Fibroblast of lung (primary cell): ENCODE results near the gene AP5B1. TPM values are rescaled to one million over a fixed set of nuclear protein-coding genes. Genes with fewer than 3 reads are reported as not detected.

Experiments used
- DNase-seq, 2 donors: peaks; one replicate each; pipeline versions ENCODE4 v3.0.0 to v3.0.0-alpha.2; 2010; ENCODE audit warnings: low read depth in 2 of 2
- H2AFZ ChIP-seq: 2 replicates; pipeline ENCODE4 v1.5.1; 2012; ENCODE audit warnings: low read length, control low read depth, inconsistent platforms
- H3K27ac ChIP-seq: 2 replicates; pipeline ENCODE4 v1.5.1; 2011; ENCODE audit warnings: low read length, control low read depth; ENCODE audit not compliant: insufficient read depth
- H3K27me3 ChIP-seq: 2 replicates; pipeline ENCODE4 v1.5.1; 2011; ENCODE audit warnings: mild to moderate bottlenecking, low read length; ENCODE audit not compliant: control insufficient read depth, insufficient read depth
- H3K36me3 ChIP-seq: 2 replicates; pipeline ENCODE4 v1.5.1; 2011; ENCODE audit warnings: low read length; ENCODE audit not compliant: control insufficient read depth, insufficient read depth
- H3K4me1 ChIP-seq: 2 replicates; pipeline ENCODE4 v1.5.1; 2011; ENCODE audit warnings: low read length; ENCODE audit not compliant: control insufficient read depth, insufficient read depth; ENCODE audit errors: extremely low read depth
- H3K4me2 ChIP-seq: 2 replicates; pipeline ENCODE4 v1.5.1; 2011; ENCODE audit warnings: low read length, control low read depth; ENCODE audit not compliant: insufficient read depth; ENCODE audit errors: extremely low read depth
- H3K4me3 ChIP-seq, 4 experiments: fragments of 200-600 bp in 1 of 4; sonication (generic) in 1 of 4; replicated peaks in 1 of 4; 2 replicates each; pipeline ENCODE4 v1.5.1; 2011 to 2016; ENCODE audit warnings: low read length in 4 of 4, low read depth in 3 of 4, mild to moderate bottlenecking in 3 of 4, control low read depth in 2 of 4, inconsistent platforms in 1 of 4, mixed read lengths in 1 of 4; ENCODE audit not compliant: insufficient read depth in 1 of 4; ENCODE audit errors: control extremely low read depth in 1 of 4
- H3K79me2 ChIP-seq: 2 replicates; pipeline ENCODE4 v1.5.1; 2012; ENCODE audit warnings: mild to moderate bottlenecking, low read length, inconsistent platforms; ENCODE audit not compliant: control insufficient read depth, insufficient read depth
- H3K9ac ChIP-seq: 2 replicates; pipeline ENCODE4 v1.5.1; 2011; ENCODE audit warnings: mild to moderate bottlenecking, low read length, control low read depth; ENCODE audit not compliant: insufficient read depth
- H3K9me3 ChIP-seq: 2 replicates; pipeline ENCODE4 v1.5.1; 2012; ENCODE audit warnings: low read depth, low read length; ENCODE audit not compliant: control insufficient read depth, insufficient read depth
- H4K20me1 ChIP-seq: 2 replicates; pipeline ENCODE4 v1.5.1; 2011; ENCODE audit warnings: low read length; ENCODE audit not compliant: control insufficient read depth, insufficient read depth; ENCODE audit errors: extremely low read depth
- CTCF ChIP-seq, 2 donors: IDR thresholded peaks in 1 of 2; conservative IDR thresholded peaks in 1 of 2; 1 replicate in 1 of 2; 2 replicates in 1 of 2; pipeline ENCODE4 v1.5.1; 2011 to 2012; ENCODE audit warnings: low read length in 2 of 2, control low read depth in 1 of 2, inconsistent platforms in 1 of 2, low read depth in 1 of 2, mild to moderate bottlenecking in 1 of 2
- EZH2 ChIP-seq: IDR thresholded peaks from 2 replicates; pipeline ENCODE4 v1.5.1; 2012; ENCODE audit warnings: low read length, control low read depth, mild to moderate bottlenecking; ENCODE audit errors: missing control alignments
- polyA plus RNA-seq, 2 donors: library from polyadenylated mRNA; depleted of rRNA in 1 of 2; stranded (reverse) in 1 of 2; unstranded in 1 of 2; fragments of >200 nt; gene quantifications; 2 replicates each; pipeline ENCODE4 v1.2.1, GENCODE V29; 2011 to 2012; ENCODE audit warnings: missing spikeins in 1 of 2
- total RNA-seq: library from RNA; depleted of rRNA; stranded (reverse); fragments of >200 nt; gene quantifications from 2 replicates; pipeline ENCODE4 v1.2.1, GENCODE V29; 2014

AP5B1 gene
- total and polyA plus RNA-seq, 2 donors (not counting 1 experiment from before 2014, with no cell fraction given), result 1.6 to 6.3 TPM

GRCh38 chr11:65727865-65728264 lies 52.9 kb downstream of the AP5B1 start:
- Histone ChIP-seq H3K36me3 (no peaks in the 10 kb centered on the region), H3K9me3 (no peaks in the 10 kb centered on the region), H4K20me1 (no peaks in the 10 kb centered on the region), H3K4me3 (no peak overlapping the region), H3K27ac (no peak overlapping the region), H3K4me2 (no peak overlapping the region), H3K9ac (no peak overlapping the region), H2AFZ (no peak overlapping the region), H3K4me1 (no peaks in the 10 kb centered on the region), H3K79me2 (no peaks in the 10 kb centered on the region), H3K27me3 (peaks cover 11% of the 10 kb centered on the region)
- TF ChIP-seq CTCF (conservative IDR thresholded peaks at IDR 0.05 in 1 of 2, IDR thresholded peaks at IDR 0.05 in 1 of 2; ENCODE audit: low read depth in 1 of 2, low read length in 2 of 2), result no peak
- TF ChIP-seq EZH2, result no peak
- DNase-seq, result no peak

- no peaks in the 10 kb centered on the region for H4K20me1 ChIP-seq
- no peaks in the 10 kb centered on the region for H3K9me3 ChIP-seq
- no peaks in the 10 kb centered on the region for H3K79me2 ChIP-seq
- H3K27ac ChIP-seq, result no peak overlapping the region
- no peak overlapping the region for H3K9ac ChIP-seq
- no peak overlapping the region for H3K4me3 ChIP-seq
- DNase-seq, result no peak
- no peaks in the 10 kb centered on the region for H3K36me3 ChIP-seq
- no peak overlapping the region for H3K4me2 ChIP-seq
- TF ChIP-seq EZH2 (no peak), CTCF (conservative IDR thresholded peaks at IDR 0.05 in 1 of 2, IDR thresholded peaks at IDR 0.05 in 1 of 2; ENCODE audit: low read depth in 1 of 2, low read length in 2 of 2) (peak in 1 of 2 donors; percentile 8)
- no peaks in the 10 kb centered on the region for H3K4me1 ChIP-seq
- no peak overlapping the region for H2AFZ ChIP-seq
- peaks cover 11% of the 10 kb centered on the region for H3K27me3 ChIP-seq
Observed at GRCh38 chr11:65726660-65727059, 54.1 kb downstream of the AP5B1 start.

Other genes with a start within 250 kb of the AP5B1 start
- gene LTBP3, start 222.6 kb downstream of the AP5B1 start, total RNA-seq, result 37.3 and 39.0 TPM in 2 replicates
- 40.4 and 47.2 TPM in 2 replicates for gene LTBP3, start 222.6 kb downstream of the AP5B1 start, polyA plus RNA-seq
- gene ZNRD2, start 210.5 kb downstream of the AP5B1 start, total RNA-seq, result 25.8 and 30.8 TPM in 2 replicates
- 20.8 and 32.0 TPM in 2 replicates for gene ZNRD2, start 210.5 kb downstream of the AP5B1 start, polyA plus RNA-seq
- gene FAM89B, start 208.4 kb downstream of the AP5B1 start, total RNA-seq, result 17.5 and 23.4 TPM in 2 replicates
- gene FAM89B, start 208.4 kb downstream of the AP5B1 start, polyA plus RNA-seq, result 18.2 and 18.3 TPM in 2 replicates
- 46.5 and 53.5 TPM in 2 replicates for gene EHBP1L1, start 204.9 kb downstream of the AP5B1 start, total RNA-seq
- gene EHBP1L1, start 204.9 kb downstream of the AP5B1 start, polyA plus RNA-seq, result 12.4 and 12.8 TPM in 2 replicates
- under 0.01 TPM in 1 of 2 replicates, not detected in the other for gene KCNK7, start 185.2 kb downstream of the AP5B1 start, total RNA-seq
- gene KCNK7, start 185.2 kb downstream of the AP5B1 start, polyA plus RNA-seq, result not detected in 2 replicates
- 16.7 and 19.3 TPM in 2 replicates for gene MAP3K11, start 166.8 kb downstream of the AP5B1 start, total RNA-seq
- gene MAP3K11, start 166.8 kb downstream of the AP5B1 start, polyA plus RNA-seq, result 10.6 and 14.7 TPM in 2 replicates
- 11.0 and 14.7 TPM in 2 replicates for gene PCNX3, start 165.2 kb downstream of the AP5B1 start, total RNA-seq
- gene PCNX3, start 165.2 kb downstream of the AP5B1 start, polyA plus RNA-seq, result 8.0 and 14.5 TPM in 2 replicates
- gene SIPA1, start 142.9 kb downstream of the AP5B1 start, total RNA-seq, result 13.6 and 32.5 TPM in 2 replicates
- 7.8 and 15.4 TPM in 2 replicates for gene SIPA1, start 142.9 kb downstream of the AP5B1 start, polyA plus RNA-seq
- 13.9 and 15.7 TPM in 2 replicates for gene RELA, start 118.1 kb downstream of the AP5B1 start, total RNA-seq
- 23.0 and 31.8 TPM in 2 replicates for gene RELA, start 118.1 kb downstream of the AP5B1 start, polyA plus RNA-seq
- 31.3 and 50.4 TPM in 2 replicates for gene KAT5, start 68.7 kb downstream of the AP5B1 start, total RNA-seq
- 27.8 and 34.0 TPM in 2 replicates for gene KAT5, start 68.7 kb downstream of the AP5B1 start, polyA plus RNA-seq
- gene RNASEH2C, start 60.2 kb downstream of the AP5B1 start, total RNA-seq, result 19.5 and 29.1 TPM in 2 replicates
- 12.6 and 17.9 TPM in 2 replicates for gene RNASEH2C, start 60.2 kb downstream of the AP5B1 start, polyA plus RNA-seq
- gene OVOL1, start 6.1 kb upstream of the AP5B1 start, total RNA-seq, result not detected in 2 replicates
- not detected in 2 replicates for gene OVOL1, start 6.1 kb upstream of the AP5B1 start, polyA plus RNA-seq
- 2.3 and 3.1 TPM in 2 replicates for gene SNX32, start 53.0 kb upstream of the AP5B1 start, total RNA-seq
- 0.33 and 0.66 TPM in 2 replicates for gene SNX32, start 53.0 kb upstream of the AP5B1 start, polyA plus RNA-seq
- 486 and 680 TPM in 2 replicates for gene CFL1, start 77.2 kb upstream of the AP5B1 start, total RNA-seq
- 1,603 and 2,451 TPM in 2 replicates for gene CFL1, start 77.2 kb upstream of the AP5B1 start, polyA plus RNA-seq
- 38.8 and 56.8 TPM in 2 replicates for gene MUS81, start 79.5 kb upstream of the AP5B1 start, total RNA-seq
- gene MUS81, start 79.5 kb upstream of the AP5B1 start, polyA plus RNA-seq, result 18.7 and 23.6 TPM in 2 replicates
- 48.0 and 74.0 TPM in 2 replicates for gene EFEMP2, start 91.8 kb upstream of the AP5B1 start, total RNA-seq
- 156 and 161 TPM in 2 replicates for gene EFEMP2, start 91.8 kb upstream of the AP5B1 start, polyA plus RNA-seq
- gene CTSW, start 98.9 kb upstream of the AP5B1 start, total RNA-seq, result not detected in 2 replicates
- 0.10 TPM in 1 of 2 replicates, not detected in the other for gene CTSW, start 98.9 kb upstream of the AP5B1 start, polyA plus RNA-seq
- 134 and 168 TPM in 2 replicates for gene FIBP, start 107.5 kb upstream of the AP5B1 start, total RNA-seq
- gene FIBP, start 107.5 kb upstream of the AP5B1 start, polyA plus RNA-seq, result 81.0 and 132 TPM in 2 replicates
- gene CCDC85B, start 109.7 kb upstream of the AP5B1 start, total RNA-seq, result 83.7 and 118 TPM in 2 replicates
- 18.1 and 20.6 TPM in 2 replicates for gene CCDC85B, start 109.7 kb upstream of the AP5B1 start, polyA plus RNA-seq
- gene FOSL1, start 119.4 kb upstream of the AP5B1 start, total RNA-seq, result 7.4 and 8.8 TPM in 2 replicates
- 3.5 and 26.9 TPM in 2 replicates for gene FOSL1, start 119.4 kb upstream of the AP5B1 start, polyA plus RNA-seq
- 18.0 and 26.6 TPM in 2 replicates for gene C11orf68, start 138.1 kb upstream of the AP5B1 start, total RNA-seq
- 27.6 and 57.2 TPM in 2 replicates for gene C11orf68, start 138.1 kb upstream of the AP5B1 start, polyA plus RNA-seq
- gene DRAP1, start 138.4 kb upstream of the AP5B1 start, total RNA-seq, result 155 and 300 TPM in 2 replicates
- 130 and 275 TPM in 2 replicates for gene DRAP1, start 138.4 kb upstream of the AP5B1 start, polyA plus RNA-seq
- gene TSGA10IP, start 164.5 kb upstream of the AP5B1 start, total RNA-seq, result 0.17 TPM in 1 of 2 replicates, not detected in the other
- 0.06 TPM in 1 of 2 replicates, not detected in the other for gene TSGA10IP, start 164.5 kb upstream of the AP5B1 start, polyA plus RNA-seq
- gene SART1, start 180.8 kb upstream of the AP5B1 start, total RNA-seq, result 39.0 and 43.3 TPM in 2 replicates
- gene SART1, start 180.8 kb upstream of the AP5B1 start, polyA plus RNA-seq, result 17.4 and 23.9 TPM in 2 replicates
- 23.4 and 23.5 TPM in 2 replicates for gene EIF1AD, start 221.2 kb upstream of the AP5B1 start, total RNA-seq
- gene EIF1AD, start 221.2 kb upstream of the AP5B1 start, polyA plus RNA-seq, result 26.2 and 30.0 TPM in 2 replicates
- gene BANF1, start 221.5 kb upstream of the AP5B1 start, total RNA-seq, result 18.5 and 19.0 TPM in 2 replicates
- gene BANF1, start 221.5 kb upstream of the AP5B1 start, polyA plus RNA-seq, result 156 and 269 TPM in 2 replicates
- 1.8 and 11.1 TPM in 2 replicates for gene CST6, start 231.0 kb upstream of the AP5B1 start, total RNA-seq
- gene CST6, start 231.0 kb upstream of the AP5B1 start, polyA plus RNA-seq, result 0.41 and 0.76 TPM in 2 replicates
- gene CATSPER1, start 245.5 kb upstream of the AP5B1 start, total RNA-seq, result not detected in 2 replicates
- 0.28 TPM in 1 of 2 replicates, not detected in the other for gene CATSPER1, start 245.5 kb upstream of the AP5B1 start, polyA plus RNA-seq